Measurements from ENCODE around the gene CARS2. TPM values are rescaled to one million over a fixed set of nuclear protein-coding genes. Genes with fewer than 3 reads are reported as not detected.
A peak's percentile ranks its signal among the peaks of the same experiment; 100 is the strongest.

CARS2 gene
- total and polyA plus RNA-seq, 2 of the 8 experiments (the other 6 are each of a cell fraction or from before 2014, with no cell fraction given), result 47.7 to 55.9 TPM

DNA sequence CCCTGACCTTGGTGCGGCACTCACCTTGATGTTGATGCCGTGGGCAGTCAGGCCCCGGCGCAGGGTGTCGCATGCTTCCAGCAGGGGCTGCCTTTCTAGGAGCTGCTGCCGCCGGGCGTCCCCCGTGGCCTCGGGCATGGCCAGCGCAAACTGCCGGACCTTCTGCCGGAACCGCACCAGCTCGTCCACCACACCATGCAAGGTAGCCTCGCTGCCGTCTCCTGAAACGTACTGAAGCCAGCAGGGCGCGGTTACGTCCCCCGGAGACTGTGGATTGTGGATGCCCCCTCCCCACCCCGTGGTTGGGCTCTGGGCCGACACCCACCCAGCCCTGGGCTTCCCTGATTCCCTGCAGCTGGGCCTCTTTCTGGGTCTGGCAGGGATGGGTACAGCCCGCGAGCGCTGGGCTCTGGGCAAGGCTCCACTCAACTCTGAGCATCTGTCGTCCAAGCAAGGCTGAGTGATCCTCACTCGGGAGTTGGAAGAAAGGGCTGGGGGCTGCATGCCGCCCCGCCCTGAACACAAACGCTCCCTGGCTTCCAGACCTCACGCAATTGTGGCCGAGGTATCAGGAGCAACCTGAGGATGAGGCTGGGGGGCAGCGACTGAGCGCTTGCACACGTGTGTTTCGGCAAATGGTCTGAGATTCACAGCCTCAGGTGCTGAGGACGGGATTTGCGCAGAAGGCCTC lies 63.5 kb downstream of the CARS2 start:
- Histone ChIP-seq H2AFZ (ENCODE audit: low read length) (no peak overlapping the region), H3K9ac (replicated peaks in 1 of 4; ENCODE audit: extremely low read depth in 1 of 4, low read depth in 3 of 4, low read length in 3 of 4) (no peak overlapping the region), H2AK5ac (ENCODE audit: low read depth, low read length) (no peak overlapping the region), H4K5ac (ENCODE audit: insufficient read length, low read depth, low read length) (no peak overlapping the region), H3K4me1 (replicated peaks in 1 of 4; ENCODE audit: control insufficient read depth in 3 of 4, insufficient read depth in 4 of 4, low read length in 3 of 4) (peaks cover 0 to 11% (median 7%) of the 10 kb centered on the region in 4 experiments; a peak in 5 of 7 replicates), H3K23ac (ENCODE audit: insufficient read length) (no peak overlapping the region), H3K9me3 (ENCODE audit: insufficient read depth in 2 of 2, low read depth in 1 of 2, low read length in 1 of 2) (no peaks in the 10 kb centered on the region), H3K18ac (ENCODE audit: extremely low read depth, low read length) (no peak overlapping the region), H3K79me1 (ENCODE audit: low read depth, low read length) (no peaks in the 10 kb centered on the region; the same call in 1 of the 2 replicates), H3K27ac (ENCODE audit: low read depth, low read length) (no peak overlapping the region), H4K20me1 (replicated peaks in 1 of 2; ENCODE audit: control insufficient read depth in 1 of 2, insufficient read depth in 2 of 2, low read length in 2 of 2) (peaks cover 11 to 18% of the 10 kb centered on the region in 2 experiments), H3K56ac (replicated peaks; ENCODE audit: insufficient read length, low read depth, low read length) (no peak overlapping the region), H2BK20ac (ENCODE audit: low read length) (no peak overlapping the region), H3K27me3 (replicated peaks in 1 of 4; ENCODE audit: control insufficient read depth in 3 of 4, extremely low read depth in 1 of 4, insufficient read depth in 3 of 4, low read length in 3 of 4) (no peaks in the 10 kb centered on the region), H3K23me2 (ENCODE audit: low read depth, low read length) (no peaks in the 10 kb centered on the region), H4K91ac (replicated peaks; ENCODE audit: insufficient read length, low read length) (no peak overlapping the region), H2BK5ac (ENCODE audit: low read depth, low read length) (no peak overlapping the region; the same call in 1 of the 2 replicates), H3K14ac (ENCODE audit: insufficient read length) (no peak overlapping the region), H2BK15ac (ENCODE audit: low read length) (no peak overlapping the region), H4K8ac (ENCODE audit: extremely low read depth, insufficient read depth, low read length) (peak overlapping the region; percentile 8; the same call in 1 of the 2 replicates), H2BK120ac (replicated peaks; ENCODE audit: low read depth, low read length) (no peak overlapping the region), H3K36me3 (ENCODE audit: control insufficient read depth in 2 of 4, insufficient read depth in 4 of 4, low read length in 3 of 4) (peaks cover 2 to 30% (median 20%) of the 10 kb centered on the region in 4 experiments; a peak in 6 of 8 replicates), H3K4ac (replicated peaks; ENCODE audit: insufficient read length, low read depth, low read length) (no peak overlapping the region), H3K4me3 (ENCODE audit: extremely low read depth in 1 of 4, insufficient read depth in 2 of 4, low read depth in 3 of 4, low read length in 4 of 4) (no peak overlapping the region), H2BK12ac (ENCODE audit: low read depth, low read length) (no peak overlapping the region), H3K4me2 (ENCODE audit: insufficient read depth in 1 of 2, low read depth in 2 of 2, low read length in 2 of 2) (no peak overlapping the region), H3K79me2 (ENCODE audit: control insufficient read depth in 1 of 2, insufficient read depth in 2 of 2, low read length in 2 of 2) (no peaks in the 10 kb centered on the region)
- POLR2A ChIA-PET (ENCODE audit: partially characterized antibody), result no interaction called here
- DNase-seq (ENCODE audit: low read depth in 1 of 2, low spot score in 2 of 2) (peak in 1 of 2 experiments; percentile 44), FAIRE-seq (no peak)
- WGBS, 2 experiments (ENCODE audit: extremely low coverage in 1 of 2, insufficient coverage in 1 of 2, insufficient read length in 1 of 2, insufficient replicate concordance in 2 of 2, low coverage in 1 of 2, low lambda C conversion rate in 2 of 2, missing lambda C conversion rate in 1 of 2), result 95% methylated on average over 34 of the region's 40 CpGs; no CpG with 5 or more reads in 1 of the 2 experiments
- TF ChIP-seq POLR2AphosphoS5 (IDR thresholded peaks at IDR 0.05; ENCODE audit: low read depth, low read length) (peak; percentile 23; the same call in 1 of the 2 replicates), BRCA1 (IDR thresholded peaks at IDR 0.05; ENCODE audit: low read depth, low read length) (no peak)
- CTCF ChIA-PET (ENCODE audit: partially characterized antibody), result interaction anchor here (1.6 kb wide), 1 partner anchor 115 kb away, joined by 3 read pairs; no protein-coding TSS in a partner anchor

Data from H1 (cell line).